SU-DHL-6 (cell line): ENCODE measurements around the gene KMT2B.

Source experiments
- EZH2phosphoT487 ChIP-seq: fragments of 200-600 bp; sonication (generic), shearing (Covaris generic); conservative IDR thresholded peaks from 2 replicates; pipeline ENCODE4 v1.6.1; 2018; ENCODE audit warnings: mild to moderate bottlenecking, antibody characterized with exemption, low read length, moderate library complexity, mixed read lengths
- TF ChIP-seq, protein P1 (sequence below): fragments of 200-600 bp; sonication (generic); IDR thresholded peaks from one replicate; pipeline ENCODE4 v1.5.1; 2017; ENCODE audit warnings: antibody characterized with exemption, mild to moderate bottlenecking, low read length, moderate library complexity; ENCODE audit not compliant: insufficient read depth, poor library complexity, severe bottlenecking

DNA sequence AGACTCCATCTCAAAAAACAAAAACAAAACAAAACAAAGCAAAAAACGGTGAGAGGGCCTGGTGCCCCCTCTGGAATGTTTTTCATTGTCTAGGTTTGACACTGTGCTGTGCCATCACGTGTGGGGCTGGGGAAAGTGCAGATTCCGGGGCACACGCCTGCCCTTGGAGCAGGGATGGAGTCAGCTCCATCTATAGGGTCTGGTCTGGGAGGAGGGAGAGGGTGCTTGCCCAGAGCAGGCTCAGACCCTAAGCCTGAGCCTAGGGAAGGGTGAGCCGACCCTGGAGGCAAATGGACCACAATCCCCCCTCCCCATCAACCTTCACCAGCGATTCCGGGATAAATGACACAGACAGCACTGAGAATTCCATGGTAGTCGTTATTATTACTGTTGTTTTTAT lies 24.4 kb upstream of the KMT2B start:
- TF ChIP-seq, protein P1, sequence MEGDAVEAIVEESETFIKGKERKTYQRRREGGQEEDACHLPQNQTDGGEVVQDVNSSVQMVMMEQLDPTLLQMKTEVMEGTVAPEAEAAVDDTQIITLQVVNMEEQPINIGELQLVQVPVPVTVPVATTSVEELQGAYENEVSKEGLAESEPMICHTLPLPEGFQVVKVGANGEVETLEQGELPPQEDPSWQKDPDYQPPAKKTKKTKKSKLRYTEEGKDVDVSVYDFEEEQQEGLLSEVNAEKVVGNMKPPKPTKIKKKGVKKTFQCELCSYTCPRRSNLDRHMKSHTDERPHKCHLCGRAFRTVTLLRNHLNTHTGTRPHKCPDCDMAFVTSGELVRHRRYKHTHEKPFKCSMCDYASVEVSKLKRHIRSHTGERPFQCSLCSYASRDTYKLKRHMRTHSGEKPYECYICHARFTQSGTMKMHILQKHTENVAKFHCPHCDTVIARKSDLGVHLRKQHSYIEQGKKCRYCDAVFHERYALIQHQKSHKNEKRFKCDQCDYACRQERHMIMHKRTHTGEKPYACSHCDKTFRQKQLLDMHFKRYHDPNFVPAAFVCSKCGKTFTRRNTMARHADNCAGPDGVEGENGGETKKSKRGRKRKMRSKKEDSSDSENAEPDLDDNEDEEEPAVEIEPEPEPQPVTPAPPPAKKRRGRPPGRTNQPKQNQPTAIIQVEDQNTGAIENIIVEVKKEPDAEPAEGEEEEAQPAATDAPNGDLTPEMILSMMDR, result no peak
- TF ChIP-seq EZH2phosphoT487, result no peak
